IPS DF 4.7 (cell line): ENCODE measurements around the gene CADPS.

Experiments used
- DNase-seq: peaks from one replicate; pipeline ENCODE4 v3.0.0-alpha.2; 2013; ENCODE audit warnings: low spot score; ENCODE audit errors: extremely low read depth

The CADPS gene

DNA sequence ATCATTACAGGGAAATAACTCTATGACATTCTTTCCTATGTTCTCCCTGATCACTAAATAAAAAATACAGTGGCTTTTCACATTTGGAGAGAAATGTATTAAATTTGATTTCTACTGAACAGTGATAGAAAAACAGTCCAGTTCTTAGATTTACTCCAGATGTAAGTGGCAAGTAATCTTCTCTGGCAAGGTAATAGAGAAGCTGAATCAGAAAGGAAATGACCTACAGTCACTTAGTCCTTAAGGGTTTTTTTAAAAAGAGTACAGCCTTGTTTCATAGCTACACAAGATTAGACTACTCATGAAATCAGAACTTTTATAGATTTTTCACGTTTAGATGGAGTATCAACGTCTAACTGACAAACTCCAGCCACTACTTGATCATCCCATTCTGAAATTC, 236.9 kb downstream of the CADPS start:
- DNase-seq: no peak

DNA sequence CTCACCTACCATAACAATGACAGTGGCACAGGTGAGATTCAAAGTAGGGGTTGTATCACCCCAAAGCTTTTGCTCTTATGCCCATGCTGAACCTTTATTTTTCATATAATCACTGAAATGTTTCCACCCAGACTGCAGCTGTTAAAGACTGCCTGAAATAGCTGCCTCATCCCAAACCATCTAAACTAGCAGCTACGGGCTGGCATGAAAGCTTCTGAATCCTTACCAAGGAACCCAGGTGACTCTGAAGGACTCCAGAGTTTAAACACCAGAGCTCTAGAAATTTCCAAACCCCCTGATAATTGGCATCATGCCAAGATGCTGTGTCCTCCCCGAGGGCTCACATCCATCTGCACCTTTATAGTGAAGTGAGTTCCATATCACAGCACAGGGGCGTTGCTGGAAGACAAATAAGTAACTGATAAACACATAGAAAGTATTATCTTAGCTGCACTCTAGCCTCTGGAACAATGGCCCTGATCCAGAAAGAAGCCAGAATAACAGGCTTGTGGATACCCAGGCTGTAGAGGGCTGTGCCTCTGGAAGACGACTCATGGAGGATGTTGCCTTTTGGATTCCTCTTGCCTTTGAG, 238.9 kb downstream of the CADPS start:
- DNase-seq: no peak

DNA sequence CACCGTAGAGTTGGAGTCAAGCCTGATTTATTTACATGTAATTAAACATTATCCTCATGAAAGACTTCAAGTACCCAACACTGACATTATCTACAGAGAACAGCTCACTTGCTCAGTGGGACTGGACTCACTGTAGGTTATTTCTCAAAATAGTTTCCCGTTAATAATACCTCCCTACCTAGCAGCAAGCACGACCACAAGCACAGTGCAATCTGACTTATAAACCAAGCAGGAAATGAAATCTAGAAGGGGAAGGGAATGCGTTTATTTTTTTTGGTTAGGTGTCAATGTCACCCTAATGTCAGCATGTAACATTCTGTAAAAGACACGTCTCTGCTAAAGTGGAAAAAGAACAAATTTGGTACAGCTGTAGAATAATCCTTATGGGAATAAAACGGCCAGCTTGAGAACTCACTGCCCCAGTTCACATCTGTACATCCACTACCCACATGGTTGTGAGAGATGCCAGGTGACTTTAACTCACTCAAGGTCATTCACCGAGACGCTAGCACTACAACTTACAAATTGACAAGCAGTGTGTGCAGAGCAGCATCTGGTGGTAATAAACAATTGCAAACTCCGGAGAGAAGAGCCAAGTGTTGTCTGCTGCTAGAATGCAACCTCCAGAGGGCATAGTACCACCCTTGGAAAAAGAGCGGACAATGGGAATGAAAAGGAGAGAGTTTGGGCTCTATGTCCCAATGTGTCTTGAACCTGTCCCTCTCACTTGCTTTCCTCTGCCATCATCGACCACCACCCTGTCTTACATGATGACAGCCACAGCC, 242.5 kb downstream of the CADPS start:
- no peak for DNase-seq

DNA sequence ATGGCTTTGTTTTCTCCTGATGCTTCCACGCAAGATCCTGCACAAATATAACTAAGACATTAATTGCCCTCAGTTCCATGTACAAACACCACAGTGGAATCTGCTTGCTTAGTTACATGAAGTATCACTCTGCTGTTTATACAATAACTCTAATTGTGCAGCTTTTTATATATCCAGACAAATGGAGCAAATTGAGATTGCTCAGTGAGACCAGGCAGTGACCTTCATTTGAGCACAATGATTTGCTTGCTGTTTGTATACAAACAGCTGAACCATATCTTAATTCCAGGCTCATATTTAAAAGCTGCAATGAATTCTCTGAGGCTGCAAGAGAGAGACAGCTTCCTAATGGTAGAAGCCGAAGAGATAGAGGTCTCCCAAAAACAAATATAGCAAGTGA, 243.7 kb downstream of the CADPS start:
- no peak for DNase-seq

DNA sequence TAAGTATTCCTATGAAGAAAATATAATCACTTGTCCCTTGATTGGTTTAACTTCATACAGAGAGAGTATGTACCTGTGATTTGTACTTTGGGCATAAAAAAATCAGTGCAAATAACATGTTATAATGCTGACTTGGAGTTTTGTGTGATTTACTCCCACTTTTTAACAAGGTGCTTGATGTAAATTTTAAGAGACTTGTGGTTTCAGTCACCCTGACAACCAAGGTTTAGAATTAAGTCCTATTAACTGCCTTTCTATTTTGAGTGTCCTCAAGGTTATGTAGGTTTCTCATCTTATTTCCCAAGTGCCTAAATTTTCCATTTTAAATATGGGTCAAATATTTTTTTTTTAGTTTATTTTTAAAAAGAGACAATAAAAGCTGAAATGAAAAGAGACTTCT, 244.6 kb downstream of the CADPS start:
- DNase-seq: no peak

DNA sequence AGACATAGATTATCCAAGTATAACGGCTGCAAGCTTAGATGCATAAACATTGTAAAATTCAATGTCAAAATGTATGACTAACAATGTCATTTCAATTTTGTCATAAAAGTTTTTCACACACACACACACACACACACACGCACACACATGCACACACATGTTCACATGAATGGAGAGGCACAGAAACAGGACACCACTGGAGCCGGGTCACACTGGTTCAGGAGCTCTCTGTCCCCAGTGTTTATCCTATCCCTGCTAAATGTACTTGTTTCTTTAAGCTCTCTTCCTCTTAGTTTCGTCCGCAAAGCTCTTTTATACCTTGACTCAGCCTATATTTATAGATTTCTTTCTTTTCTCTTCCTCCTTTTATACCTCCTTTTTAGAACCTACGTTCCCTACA, 249.9 kb downstream of the CADPS start:
- DNase-seq: no peak

DNA sequence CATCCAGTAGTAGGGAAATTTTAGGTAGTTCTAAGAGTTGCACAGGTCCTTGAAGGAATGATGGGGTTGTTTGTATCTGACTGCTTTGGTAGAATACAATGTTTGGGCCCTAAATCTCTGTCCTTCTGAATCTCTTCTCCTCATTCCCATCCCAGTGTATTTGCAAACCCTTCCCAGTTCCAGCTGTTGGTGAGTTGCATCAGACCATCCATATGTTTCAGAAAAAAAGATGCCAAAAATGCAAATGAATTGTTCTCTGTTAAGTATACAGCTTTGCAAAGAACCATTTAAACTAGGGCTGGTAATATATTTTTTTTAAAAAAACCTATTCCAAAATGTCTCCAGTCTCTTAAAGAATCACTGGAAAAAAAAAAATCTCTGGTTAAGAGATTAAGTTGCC, 251.0 kb downstream of the CADPS start:
- no peak for DNase-seq

DNA sequence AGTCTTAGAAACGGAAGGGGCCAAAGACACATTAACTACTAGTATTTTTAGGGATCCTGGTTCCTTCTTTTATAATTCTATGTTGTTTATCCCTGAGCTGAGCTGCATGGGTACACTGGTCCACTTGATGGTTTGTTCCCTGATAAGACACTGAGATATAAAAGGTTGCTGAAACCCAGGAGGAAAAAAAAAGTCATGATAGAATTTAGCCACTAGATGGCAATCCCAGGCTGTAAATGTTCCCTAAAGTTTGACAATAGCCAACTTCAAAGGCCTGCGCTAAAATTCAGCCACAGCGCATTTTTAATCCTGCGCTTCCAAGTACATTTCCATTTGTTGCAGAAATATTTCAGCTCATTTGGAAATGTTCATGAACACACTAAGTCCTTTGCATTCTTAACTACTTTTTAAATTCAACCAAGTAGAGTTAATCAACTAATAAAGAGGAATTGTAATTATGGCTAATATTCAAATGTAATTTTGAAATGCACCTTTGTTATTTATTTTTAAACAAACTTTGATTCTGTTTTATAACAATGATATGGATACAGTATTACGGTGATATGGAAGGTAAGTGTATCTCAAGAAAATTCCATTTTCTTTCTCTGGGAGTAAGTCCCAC, 252.6 kb downstream of the CADPS start:
- peak; percentile 46 for DNase-seq

DNA sequence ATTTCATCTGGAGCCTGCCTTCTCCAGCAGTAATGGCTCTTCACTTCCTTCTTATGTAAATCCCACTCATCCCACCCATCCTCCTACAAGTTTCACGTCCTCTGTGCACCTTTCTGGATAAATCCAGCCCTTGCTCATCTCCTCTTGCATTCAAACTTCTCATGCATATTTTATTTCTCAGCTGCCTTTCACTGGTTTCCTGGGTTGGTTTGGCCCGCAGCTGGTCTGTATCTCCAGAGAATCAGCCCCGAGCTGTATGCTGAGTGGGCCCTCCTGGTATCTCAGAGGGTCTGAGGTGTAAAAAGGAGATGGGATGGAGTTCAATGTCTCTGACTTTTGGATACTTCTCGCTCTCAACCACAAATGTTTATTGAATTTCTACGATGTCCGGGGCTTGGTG, 253.3 kb downstream of the CADPS start:
- DNase-seq: no peak

DNA sequence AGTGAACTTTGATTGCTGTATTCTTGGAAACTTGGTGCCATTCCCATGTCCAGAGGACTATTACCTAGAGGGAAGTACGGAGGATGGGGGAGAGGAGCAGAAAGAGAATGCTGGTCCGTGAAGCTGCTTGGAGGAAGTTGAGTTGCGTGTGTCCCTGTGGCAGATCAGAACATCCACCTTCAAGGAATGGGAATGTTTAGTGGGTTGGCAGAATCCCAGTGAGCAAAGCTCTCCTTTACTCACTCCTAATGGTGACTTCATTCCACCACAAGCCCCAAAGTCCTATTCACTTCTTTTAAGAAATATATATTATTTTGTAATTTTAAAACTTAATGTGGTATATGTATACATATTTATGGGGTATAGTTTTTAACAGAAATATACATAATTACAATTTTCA, 254.0 kb downstream of the CADPS start:
- no peak for DNase-seq

DNA sequence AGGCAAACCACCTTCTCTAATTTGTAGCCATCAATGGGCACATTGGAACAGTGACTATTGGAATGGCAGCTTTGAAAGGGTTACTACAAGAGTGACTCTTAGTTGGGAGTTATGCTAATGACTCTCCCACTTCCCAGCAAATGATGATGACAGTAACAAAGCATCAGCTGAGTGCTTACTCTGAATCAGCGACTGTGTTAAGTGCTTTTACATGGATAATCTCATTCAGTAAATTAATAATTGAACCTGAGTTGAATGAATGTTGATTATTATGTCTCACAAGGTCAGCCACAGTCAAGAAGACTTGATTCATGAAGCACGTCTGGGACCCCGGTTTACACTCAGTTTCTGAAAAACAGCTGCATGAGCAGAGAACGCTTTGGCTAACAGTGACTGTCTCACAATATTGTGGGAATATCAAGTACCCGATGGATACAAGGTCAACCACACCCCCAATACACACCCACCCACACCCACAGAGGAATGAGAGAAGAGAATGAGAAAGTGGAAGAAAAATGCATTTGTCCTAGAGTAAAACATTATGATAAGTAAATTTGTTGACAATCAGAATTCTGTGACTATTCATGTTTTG, 259.9 kb downstream of the CADPS start:
- DNase-seq: no peak

DNA sequence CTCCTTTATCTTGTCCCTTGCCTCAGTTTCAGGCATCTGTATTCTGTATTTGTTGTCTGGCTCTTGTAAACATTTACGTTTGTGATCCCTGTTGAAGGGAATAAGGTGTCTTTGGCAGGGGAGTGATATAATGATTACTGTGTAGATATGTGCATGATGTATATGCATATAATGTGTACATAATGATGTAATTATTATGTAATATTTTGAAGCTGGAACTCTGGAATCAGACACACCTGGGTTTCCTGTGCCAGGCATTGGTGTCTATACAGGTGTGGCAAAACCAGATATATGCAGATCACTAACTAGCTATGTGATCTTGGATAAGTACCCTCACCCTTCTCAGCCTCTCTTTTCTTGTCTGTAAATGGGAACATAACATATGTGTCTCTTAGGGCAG, 260.7 kb downstream of the CADPS start:
- DNase-seq: no peak

DNA sequence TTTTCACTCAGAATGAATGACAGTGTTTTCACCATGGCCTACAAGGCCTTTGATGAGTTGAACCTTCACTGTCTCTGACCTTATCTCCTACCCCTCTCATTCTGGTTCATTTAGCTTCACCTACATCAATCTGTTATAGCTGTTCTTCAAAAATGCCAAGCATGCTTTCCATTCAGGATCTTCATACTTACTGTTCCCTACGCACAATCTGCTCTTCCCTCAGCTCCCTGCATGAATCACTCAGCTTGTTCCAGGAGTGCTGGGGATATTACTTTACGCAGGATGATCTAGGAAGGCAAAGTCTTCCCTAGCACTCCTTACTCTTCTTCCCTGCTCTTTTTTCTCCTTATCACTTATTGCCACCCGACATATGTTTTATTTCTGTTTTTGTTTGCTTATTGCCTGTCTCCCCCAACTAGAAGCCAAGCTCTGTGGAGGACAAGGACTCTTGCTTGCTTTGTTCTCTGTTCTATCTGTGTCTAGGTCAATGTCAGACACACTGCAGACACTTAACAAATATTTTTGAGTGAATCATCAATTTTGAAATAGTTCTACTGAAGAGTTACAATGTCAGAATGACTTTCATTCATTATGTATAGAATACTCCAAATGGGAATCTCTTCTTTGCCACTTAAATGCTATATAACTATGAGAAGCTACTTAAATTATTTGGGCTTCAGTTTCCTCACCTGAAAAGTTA, 263.5 kb downstream of the CADPS start:
- DNase-seq: no peak

DNA sequence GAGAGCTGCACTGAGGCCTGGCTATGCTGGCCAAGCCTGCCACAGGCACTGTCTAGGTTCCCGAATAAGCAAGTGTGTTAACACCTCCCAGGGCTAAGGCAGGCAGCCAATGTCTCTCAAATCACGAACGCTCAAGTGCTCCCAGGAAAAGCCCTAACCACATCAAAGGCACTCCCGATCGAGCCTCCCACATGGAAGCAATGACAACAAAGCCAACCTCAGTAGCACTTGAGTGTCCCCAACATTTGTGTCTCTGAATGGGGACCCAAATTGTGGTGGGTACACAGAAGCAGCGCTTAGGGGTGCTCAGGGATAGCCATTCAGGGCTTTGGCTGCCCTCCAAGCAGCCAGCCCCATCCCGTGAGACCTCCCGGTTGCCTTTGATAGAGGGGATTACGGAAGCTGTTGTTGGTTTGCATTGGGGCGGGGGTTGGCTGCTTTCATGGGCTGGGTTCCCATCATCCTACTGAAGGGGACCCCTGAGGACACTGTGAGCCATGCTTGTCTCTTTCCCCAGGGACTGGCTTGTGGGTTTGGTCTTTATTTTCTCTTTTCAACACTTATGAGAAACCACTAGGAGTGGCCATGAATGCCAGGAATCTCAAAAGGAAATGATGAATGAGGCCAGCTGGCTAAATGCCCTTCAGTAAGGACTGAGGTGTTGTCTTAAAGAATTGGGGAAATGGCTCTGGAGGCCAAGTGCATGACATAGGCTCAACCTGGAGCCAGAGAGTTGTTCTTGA, 267.8 kb downstream of the CADPS start:
- DNase-seq: no peak

DNA sequence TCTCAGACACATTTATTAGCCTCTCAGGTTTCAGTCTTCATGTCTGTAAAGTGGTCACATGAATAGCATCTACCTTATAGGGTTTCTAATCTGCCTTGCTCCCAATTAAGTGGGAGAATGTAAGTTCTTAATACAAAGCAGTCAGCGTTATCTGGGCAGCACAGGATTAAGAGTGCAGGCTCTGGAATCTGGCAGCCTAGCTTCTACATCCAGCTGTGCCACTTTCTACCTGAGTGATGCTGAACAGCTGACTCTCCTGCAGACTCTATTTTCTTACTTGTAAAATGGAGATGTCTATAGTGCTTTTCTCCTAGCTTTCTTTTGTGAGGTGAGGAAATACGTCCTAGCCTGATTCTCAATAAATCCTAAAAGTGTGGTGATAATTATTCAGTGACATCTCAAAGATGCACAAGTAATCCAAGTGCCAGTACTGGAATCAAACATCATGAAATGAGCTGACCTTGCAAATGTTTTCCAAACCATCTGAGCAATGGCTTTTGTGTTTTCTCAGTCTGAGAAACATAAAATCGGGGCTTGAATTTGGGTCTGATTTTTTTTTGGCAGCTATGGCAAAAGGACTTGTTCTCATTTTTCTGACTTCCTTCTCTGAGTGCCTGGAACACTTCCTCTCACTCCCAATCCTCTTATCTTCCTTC, 269.7 kb downstream of the CADPS start:
- no peak for DNase-seq

DNA sequence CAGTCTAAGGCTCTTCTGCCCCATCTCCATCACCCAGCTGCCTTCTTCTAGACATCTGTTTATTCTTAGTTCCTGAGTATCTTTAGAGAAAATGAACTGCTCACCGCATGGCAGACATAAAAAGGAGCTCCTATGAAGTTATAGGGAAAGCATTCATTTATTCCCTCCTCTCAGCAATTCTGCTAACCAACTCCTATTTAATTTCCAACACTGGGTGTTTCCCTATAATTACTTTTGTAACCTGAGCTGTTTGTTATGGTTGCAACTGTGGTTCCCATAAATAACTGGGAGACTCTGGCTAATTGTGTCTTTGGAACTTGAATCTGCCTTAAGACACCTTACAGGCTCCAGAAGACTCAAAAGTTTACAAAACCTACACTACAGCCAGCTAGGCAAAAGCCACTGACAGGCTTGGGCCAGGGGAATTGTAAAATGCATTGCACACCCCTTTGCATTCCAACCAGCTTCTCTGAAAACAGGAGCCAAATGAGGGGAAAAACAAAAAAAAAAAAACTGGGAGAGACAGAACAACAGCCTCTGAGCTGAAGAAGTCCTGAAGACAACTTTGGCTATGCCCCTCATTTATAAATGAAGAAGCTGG, 270.4 kb downstream of the CADPS start:
- DNase-seq: no peak

DNA sequence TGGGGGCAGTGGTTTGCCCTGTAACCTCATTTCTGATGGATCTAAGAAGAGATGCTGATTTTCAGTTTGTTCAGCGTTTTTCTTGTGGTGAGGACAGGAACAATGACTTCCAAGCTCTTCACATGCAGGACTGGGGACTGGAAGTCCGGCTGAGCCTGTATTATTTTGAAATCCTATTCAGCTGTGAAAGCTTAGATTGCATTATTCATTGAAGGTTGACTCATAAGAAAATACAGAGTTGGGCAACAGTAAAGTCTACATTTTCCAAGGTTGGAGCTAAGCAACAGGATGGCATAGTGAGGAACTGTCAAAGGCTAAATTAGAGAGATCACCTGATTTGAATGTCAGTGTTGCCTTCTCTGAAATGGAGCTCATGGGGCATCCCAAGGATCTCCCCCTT, 270.9 kb downstream of the CADPS start:
- no peak for DNase-seq

DNA sequence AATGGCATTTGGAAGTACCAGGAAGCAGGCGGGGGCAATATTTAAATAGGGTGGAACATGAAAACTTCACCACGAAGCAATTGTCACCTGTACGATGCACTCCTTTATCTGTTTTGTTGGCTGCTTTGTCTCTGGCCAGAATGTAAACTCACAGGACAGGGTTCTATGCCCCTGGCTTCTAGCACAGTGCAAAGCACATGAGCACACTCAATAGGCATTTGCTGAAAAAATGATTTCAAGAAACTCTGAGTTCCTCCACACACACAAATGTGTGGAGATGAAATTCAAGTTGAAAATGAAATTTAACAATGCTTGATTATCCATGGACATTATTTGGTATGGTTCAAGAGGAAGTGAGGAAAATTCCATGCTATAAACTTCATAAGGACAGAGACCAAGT, 272.2 kb downstream of the CADPS start:
- no peak for DNase-seq

DNA sequence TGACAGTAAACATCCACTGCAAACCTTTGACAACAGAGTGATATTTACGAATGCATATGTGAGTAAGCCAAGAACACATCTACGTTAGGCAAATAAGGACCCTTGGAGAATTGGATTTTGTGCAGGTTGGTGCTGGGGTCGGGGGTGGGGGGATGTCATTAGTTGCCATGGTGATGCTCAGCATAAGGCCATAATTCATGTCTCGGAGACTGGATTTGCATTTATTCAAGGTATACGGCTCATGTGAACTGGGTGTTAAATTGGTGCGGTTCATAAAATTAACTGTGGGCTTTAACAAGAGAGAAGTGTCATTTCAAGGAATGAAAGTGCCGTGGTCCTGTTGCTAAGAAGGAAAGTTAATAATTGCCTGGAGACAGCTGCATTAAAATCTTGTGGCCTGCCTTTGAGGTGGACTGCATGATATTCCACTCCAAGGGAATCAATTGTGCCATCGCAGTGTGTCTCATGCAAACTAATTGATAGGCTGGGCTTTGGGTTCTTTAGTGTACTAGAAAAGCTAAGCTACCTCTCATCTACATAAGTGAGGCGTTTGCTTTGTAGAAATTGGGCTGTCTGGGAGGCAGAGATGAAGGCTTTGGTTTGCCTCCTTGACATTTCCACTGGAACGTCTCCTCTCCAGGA, 273.0 kb downstream of the CADPS start:
- DNase-seq: no peak
